Fibroblast of skin of left quadriceps (primary cell): ENCODE data around the gene LANCL2.
A peak's percentile ranks its signal among the peaks of the same experiment; 100 is the strongest.

ENCODE experiments used
- DNase-seq, 2 experiments: peaks; one replicate each; pipeline ENCODE4 v3.0.0-alpha.2; 2013; ENCODE audit warnings: low read depth in 2 of 2

Gene LANCL2

DNA sequence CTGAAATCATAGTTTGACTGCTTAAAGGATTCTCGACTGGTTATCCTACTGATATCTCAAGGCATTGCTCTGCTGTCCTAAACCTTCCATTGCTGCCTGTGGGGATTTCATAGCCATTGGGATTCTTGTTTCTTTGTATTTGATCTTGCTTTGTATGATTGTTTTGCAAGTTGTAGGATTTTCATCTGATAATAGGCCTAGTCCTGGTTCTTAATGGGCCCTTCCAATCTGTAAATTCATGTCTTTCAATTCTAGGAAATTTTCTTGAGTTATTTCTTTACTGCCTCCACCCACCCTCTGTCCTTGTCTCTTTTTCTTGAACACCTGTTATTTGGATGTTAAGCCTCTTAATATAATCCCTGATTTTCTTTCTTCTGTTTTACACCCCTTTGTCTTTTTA, 72.2 kb downstream of the LANCL2 start:
- DNase-seq, result no peak

DNA sequence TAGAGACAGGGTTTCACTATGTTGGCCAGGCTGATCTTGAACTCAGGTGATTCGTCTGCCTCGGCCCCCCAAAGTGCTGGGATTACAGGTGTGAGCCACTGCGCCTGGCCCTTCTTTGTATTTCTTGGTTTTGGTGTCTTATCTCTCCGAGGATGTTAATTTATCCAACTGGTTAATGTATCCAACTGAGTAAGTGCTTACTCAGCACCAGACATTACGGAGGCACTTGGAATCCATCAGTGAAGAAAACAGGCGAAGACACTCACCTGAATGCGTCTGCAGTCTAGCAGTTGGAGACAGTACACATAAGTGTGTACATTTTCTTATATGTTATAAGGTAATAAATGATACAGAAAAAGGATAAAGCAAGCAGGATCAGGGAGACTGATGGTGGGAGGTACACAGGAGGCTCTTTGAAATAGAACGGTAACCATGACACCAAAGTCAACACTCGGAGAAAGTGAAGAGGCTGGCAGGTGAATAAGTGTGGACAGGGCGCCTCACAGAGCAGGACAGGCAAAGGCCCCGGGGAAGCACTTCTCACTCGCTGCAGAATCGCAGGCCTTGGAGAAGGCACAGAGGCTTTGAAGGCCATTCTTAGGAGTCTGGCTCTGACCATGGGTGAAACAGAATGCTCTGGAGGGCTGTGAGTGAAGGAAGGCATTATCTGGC, 73.1 kb downstream of the LANCL2 start:
- no peak for DNase-seq

DNA sequence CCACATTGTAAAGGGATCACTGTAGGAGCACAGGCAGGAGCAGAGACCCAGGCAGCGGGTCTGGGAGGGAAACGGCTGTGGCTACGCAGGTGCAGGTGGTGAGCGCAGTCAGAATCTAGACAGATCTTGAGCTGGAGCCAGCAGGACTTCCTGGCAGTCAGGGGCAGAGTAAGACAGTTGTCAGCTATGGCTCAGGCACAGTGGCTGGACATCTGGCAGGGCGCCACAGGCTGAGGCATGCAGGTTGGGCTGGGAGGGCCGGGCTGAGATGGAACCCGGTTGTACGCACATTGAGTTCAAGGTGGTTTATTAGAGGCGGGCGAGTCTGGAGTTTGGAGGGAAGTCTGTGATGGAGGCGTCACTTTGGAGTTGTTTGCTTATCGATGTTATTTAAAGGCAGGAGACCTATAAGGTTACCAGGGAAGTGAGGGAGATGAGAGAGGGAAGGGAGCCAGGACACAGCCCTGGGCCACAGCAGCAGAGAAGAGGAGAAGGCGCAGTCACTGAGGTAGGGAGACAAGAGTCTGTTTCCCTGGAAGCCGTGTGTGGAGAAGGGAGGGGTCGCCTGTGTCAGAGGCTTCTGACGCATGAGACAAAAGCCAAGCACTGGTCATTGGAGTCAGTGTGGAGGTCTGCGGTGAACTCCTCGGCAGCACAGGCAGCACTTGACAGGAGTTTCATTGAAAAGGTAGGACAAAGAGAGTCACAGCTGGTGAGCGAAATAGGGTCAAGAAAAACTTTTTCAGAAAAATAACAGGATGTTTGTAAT, 73.8 kb downstream of the LANCL2 start:
- DNase-seq, result no peak

DNA sequence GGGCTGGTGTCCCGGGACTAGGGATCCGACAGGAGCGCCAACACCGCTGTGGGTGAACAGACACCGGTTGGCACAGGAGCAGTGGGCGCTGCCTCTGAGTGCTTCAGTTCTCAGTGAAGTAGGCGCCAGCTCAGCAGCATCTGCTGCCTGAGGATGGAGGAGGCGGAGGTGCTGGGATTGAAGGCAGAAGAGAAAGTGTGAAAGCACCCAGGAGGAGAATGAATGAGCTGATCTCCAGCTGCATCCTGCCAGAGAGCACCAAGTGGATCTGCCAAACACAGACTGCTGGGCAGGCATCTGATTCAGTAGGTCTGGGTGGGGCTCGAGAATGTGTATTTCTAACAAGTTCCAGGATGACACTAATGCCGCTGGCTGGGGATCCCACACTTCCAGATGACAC, 74.5 kb downstream of the LANCL2 start:
- DNase-seq, result no peak

- no peak for DNase-seq
These were observed 75.0 kb downstream of the LANCL2 start for GRCh38 chr7:55440040-55440690.

DNA sequence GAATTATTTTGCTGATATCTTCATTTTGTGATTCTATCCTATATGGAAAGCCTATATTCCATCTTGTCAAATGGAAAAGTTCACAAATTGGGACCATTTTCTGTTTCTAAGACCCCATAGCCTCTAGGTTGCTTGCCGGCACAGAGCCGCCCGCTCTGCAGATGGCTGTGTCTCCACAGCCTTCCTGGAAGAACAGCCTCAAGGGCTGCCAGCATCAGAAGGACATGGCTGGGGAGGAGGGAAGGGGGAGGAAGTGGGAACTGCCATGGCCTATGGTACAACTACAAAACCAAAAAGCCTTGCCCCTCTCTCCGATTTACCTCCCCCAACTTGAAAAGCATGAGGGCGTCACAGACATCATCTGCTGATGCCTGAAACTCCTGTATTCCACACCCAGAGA, 75.9 kb downstream of the LANCL2 start:
- DNase-seq, result no peak

- DNase-seq, result peak; percentile 80
These were observed 76.8 kb downstream of the LANCL2 start for GRCh38 chr7:55441774-55442522.

DNA sequence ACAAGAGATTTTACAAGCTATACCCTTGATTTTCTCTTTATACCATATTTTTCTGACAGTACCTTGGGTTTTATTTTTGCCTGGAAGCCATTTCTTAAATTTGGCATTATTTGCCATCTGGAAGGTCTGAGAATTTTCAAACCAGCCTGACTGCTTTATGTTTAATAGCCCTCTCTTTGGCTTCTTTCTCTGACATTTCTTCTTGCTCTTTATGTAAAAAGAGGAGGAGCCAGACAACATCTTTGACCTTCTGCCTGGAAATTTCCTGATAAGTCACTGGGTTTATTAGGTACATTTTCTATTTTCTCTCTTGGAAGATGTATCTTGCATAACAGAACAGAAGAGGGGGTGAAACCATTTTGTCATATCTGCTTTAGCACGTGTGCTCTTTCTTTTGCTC, 79.6 kb downstream of the LANCL2 start:
- DNase-seq, result no peak

GRCh38 chr7:55448526-55448925, 83.4 kb downstream of the LANCL2 start:
- DNase-seq, result no peak

DNA sequence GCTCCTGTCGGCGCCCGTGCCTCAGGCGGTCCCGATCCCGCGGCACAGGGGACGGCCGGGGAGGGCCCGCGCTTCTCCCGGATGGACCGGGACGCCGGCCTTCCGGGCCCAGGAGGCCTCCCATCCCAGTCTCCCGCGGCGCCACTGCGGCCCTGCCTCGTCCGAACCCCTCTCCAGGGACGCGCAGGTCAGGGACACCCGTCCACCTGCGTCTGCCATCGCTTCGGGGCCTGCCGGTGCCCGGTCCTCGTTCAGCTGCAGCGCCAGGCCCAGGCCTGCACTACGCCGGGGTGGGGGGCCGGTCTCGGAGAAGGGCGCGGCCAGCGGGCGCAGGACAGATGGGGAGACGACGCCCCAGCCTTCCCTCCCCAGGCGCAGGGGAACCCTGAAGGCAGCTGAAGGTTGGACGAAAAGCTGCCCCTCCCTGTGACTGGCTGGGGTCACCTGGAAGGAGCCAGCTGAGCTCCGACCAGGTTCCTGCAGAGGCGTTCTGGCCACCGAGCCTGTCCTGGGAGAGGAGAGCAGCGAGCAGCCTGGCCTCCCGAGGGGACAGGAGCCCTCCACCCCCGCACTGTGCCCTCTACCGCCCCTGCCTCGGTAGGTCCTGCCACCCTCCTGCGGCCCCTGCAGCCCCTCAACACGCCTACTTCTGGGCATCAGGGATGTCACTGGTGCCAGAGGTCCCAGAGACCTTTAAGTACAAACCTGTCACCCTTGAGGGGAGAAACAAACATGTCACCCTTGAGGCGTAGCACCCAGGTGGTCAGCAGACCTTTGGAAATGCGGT, 84.3 kb downstream of the LANCL2 start:
- no peak for DNase-seq

GRCh38 chr7:55449992-55450535, 84.9 kb downstream of the LANCL2 start:
- DNase-seq, result no peak

GRCh38 chr7:55452971-55453370, 87.8 kb downstream of the LANCL2 start:
- DNase-seq, result no peak

GRCh38 chr7:55457801-55458200, 92.7 kb downstream of the LANCL2 start:
- DNase-seq, result no peak

GRCh38 chr7:55458351-55458750, 93.2 kb downstream of the LANCL2 start:
- DNase-seq, result no peak

GRCh38 chr7:55463686-55464262, 98.6 kb downstream of the LANCL2 start:
- no peak for DNase-seq

- no peak for DNase-seq
These were observed 99.3 kb downstream of the LANCL2 start for GRCh38 chr7:55464422-55464821.

GRCh38 chr7:55465691-55466090, 100.6 kb downstream of the LANCL2 start:
- DNase-seq, result no peak

DNA sequence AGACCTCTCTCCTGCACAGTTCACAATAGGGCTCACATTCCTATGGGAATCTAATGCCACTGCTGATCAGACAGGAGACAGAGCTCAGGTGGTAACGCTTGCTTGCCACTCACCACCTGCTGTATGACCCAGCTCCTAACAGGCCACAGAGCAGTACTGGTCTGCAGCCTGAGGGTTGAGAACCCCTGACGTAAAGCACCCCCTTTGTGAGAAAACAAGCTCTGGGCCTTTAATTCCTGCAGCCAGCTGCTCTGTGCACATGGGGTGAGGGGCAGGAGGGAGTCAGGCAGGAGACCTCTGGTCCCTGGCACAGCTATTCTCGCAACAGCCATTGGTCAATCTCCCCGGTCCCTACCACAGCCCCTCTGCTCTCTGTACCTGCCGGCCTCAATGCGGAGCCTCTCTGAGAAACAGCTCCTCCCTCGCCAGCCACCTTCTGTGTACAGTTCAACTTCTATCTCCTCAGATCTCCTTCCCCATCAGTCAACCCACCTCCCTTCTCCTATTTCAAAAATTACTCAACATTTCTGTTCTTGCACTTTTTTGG, 102.0 kb downstream of the LANCL2 start:
- DNase-seq, result no peak

GRCh38 chr7:55468495-55468894, 103.4 kb downstream of the LANCL2 start:
- no peak for DNase-seq

DNA sequence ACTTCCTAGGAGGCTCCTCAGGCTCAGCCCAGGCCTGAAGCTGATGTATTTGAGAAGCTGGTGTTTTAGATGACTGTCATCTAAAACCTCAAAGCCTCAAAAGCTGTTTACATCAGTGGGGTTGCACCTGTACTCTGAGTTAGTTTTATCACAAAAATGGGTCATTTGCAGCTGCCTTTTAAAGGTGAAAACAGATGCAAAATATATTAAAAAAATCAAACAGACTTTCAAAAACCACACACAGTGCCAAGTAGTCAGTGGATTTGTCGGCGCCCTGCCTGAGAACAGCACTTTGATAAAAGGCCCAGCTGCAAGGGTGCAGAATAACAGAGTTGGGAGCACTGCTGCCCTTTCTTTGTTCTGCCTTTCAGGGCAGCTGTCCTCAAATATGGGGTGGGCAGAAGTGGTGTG, 104.1 kb downstream of the LANCL2 start:
- no peak for DNase-seq
